ENCODE measurements around the gene NDUFA13.

The NDUFA13 gene

GRCh38 chr19:19547674-19548336, 31.8 kb downstream of the NDUFA13 start:
- no peak overlapping the region for H3K9ac ChIP-seq (ENCODE audit: low read length)
- no peak overlapping the region for H3K27ac ChIP-seq (ENCODE audit: low read depth, low read length)
- H3K4me1 ChIP-seq (ENCODE audit: insufficient read depth, low read length), result no peaks in the 10 kb centered on the region
- H3K4me3 ChIP-seq (ENCODE audit: low read depth in 1 of 2, low read length in 2 of 2), result no peak overlapping the region
- H3K9me3 ChIP-seq (ENCODE audit: low read length), result no peaks in the 10 kb centered on the region
- H3K36me3 ChIP-seq (ENCODE audit: insufficient read depth, low read length), result no peaks in the 10 kb centered on the region
- peaks cover 0 to 51% of the 10 kb centered on the region in 2 donors for H3K27me3 ChIP-seq (ENCODE audit: control insufficient read depth in 1 of 2, insufficient read depth in 2 of 2, low read length in 2 of 2)

- Histone ChIP-seq H3K9ac (ENCODE audit: low read length) (no peak overlapping the region), H3K27me3 (ENCODE audit: control insufficient read depth in 1 of 2, insufficient read depth in 2 of 2, low read length in 2 of 2) (peaks cover 0 to 40% of the 10 kb centered on the region in 2 donors), H3K4me1 (ENCODE audit: insufficient read depth, low read length) (no peaks in the 10 kb centered on the region), H3K4me3 (ENCODE audit: low read depth in 1 of 2, low read length in 2 of 2) (no peak overlapping the region), H3K27ac (ENCODE audit: low read depth, low read length) (no peak overlapping the region), H3K9me3 (ENCODE audit: low read length) (no peaks in the 10 kb centered on the region), H3K36me3 (ENCODE audit: insufficient read depth, low read length) (no peaks in the 10 kb centered on the region)
These were observed 33.1 kb downstream of the NDUFA13 start for GRCh38 chr19:19548915-19549759.

GRCh38 chr19:19549804-19550464, 33.9 kb downstream of the NDUFA13 start:
- Histone ChIP-seq H3K36me3 (ENCODE audit: insufficient read depth, low read length) (no peaks in the 10 kb centered on the region), H3K27me3 (ENCODE audit: control insufficient read depth in 1 of 2, insufficient read depth in 2 of 2, low read length in 2 of 2) (peaks cover 0 to 42% of the 10 kb centered on the region in 2 donors), H3K27ac (ENCODE audit: low read depth, low read length) (no peak overlapping the region), H3K9ac (ENCODE audit: low read length) (no peak overlapping the region), H3K4me3 (ENCODE audit: low read depth in 1 of 2, low read length in 2 of 2) (no peak overlapping the region), H3K9me3 (ENCODE audit: low read length) (no peaks in the 10 kb centered on the region), H3K4me1 (ENCODE audit: insufficient read depth, low read length) (no peaks in the 10 kb centered on the region)

GRCh38 chr19:19550485-19550929, 34.5 kb downstream of the NDUFA13 start:
- no peak overlapping the region for H3K9ac ChIP-seq (ENCODE audit: low read length)
- no peaks in the 10 kb centered on the region for H3K36me3 ChIP-seq (ENCODE audit: insufficient read depth, low read length)
- H3K4me1 ChIP-seq (ENCODE audit: insufficient read depth, low read length), result no peaks in the 10 kb centered on the region
- H3K4me3 ChIP-seq (ENCODE audit: low read depth in 1 of 2, low read length in 2 of 2), result no peak overlapping the region
- no peak overlapping the region for H3K27ac ChIP-seq (ENCODE audit: low read depth, low read length)
- peaks cover 0 to 42% of the 10 kb centered on the region in 2 donors for H3K27me3 ChIP-seq (ENCODE audit: control insufficient read depth in 1 of 2, insufficient read depth in 2 of 2, low read length in 2 of 2)
- H3K9me3 ChIP-seq (ENCODE audit: low read length), result no peaks in the 10 kb centered on the region

- Histone ChIP-seq H3K4me3 (ENCODE audit: low read depth in 1 of 2, low read length in 2 of 2) (no peak overlapping the region), H3K9ac (ENCODE audit: low read length) (no peak overlapping the region), H3K9me3 (ENCODE audit: low read length) (no peaks in the 10 kb centered on the region), H3K27ac (ENCODE audit: low read depth, low read length) (no peak overlapping the region), H3K36me3 (ENCODE audit: insufficient read depth, low read length) (no peaks in the 10 kb centered on the region), H3K4me1 (ENCODE audit: insufficient read depth, low read length) (no peaks in the 10 kb centered on the region), H3K27me3 (ENCODE audit: control insufficient read depth in 1 of 2, insufficient read depth in 2 of 2, low read length in 2 of 2) (peaks cover 0 to 42% of the 10 kb centered on the region in 2 donors)
These were observed 35.2 kb downstream of the NDUFA13 start for GRCh38 chr19:19550972-19551852.

GRCh38 chr19:19551853-19552192, 35.8 kb downstream of the NDUFA13 start:
- Histone ChIP-seq H3K27ac (ENCODE audit: low read depth, low read length) (no peak overlapping the region), H3K36me3 (ENCODE audit: insufficient read depth, low read length) (no peaks in the 10 kb centered on the region), H3K9me3 (ENCODE audit: low read length) (no peaks in the 10 kb centered on the region), H3K4me1 (ENCODE audit: insufficient read depth, low read length) (no peaks in the 10 kb centered on the region), H3K4me3 (ENCODE audit: low read depth in 1 of 2, low read length in 2 of 2) (no peak overlapping the region), H3K9ac (ENCODE audit: low read length) (no peak overlapping the region), H3K27me3 (ENCODE audit: control insufficient read depth in 1 of 2, insufficient read depth in 2 of 2, low read length in 2 of 2) (peaks cover 0 to 42% of the 10 kb centered on the region in 2 donors)

- Histone ChIP-seq H3K9me3 (ENCODE audit: low read length) (no peaks in the 10 kb centered on the region), H3K36me3 (ENCODE audit: insufficient read depth, low read length) (no peaks in the 10 kb centered on the region), H3K27ac (ENCODE audit: low read depth, low read length) (no peak overlapping the region), H3K9ac (ENCODE audit: low read length) (no peak overlapping the region), H3K4me1 (ENCODE audit: insufficient read depth, low read length) (no peaks in the 10 kb centered on the region), H3K4me3 (ENCODE audit: low read depth in 1 of 2, low read length in 2 of 2) (no peak overlapping the region), H3K27me3 (ENCODE audit: control insufficient read depth in 1 of 2, insufficient read depth in 2 of 2, low read length in 2 of 2) (peaks cover 0 to 35% of the 10 kb centered on the region in 2 donors)
These were observed 36.8 kb downstream of the NDUFA13 start for GRCh38 chr19:19552798-19553197.

GRCh38 chr19:19553670-19554069, 37.6 kb downstream of the NDUFA13 start:
- H3K4me3 ChIP-seq (ENCODE audit: low read depth in 1 of 2, low read length in 2 of 2), result no peak overlapping the region
- H3K27ac ChIP-seq (ENCODE audit: low read depth, low read length), result no peak overlapping the region
- no peak overlapping the region for H3K9ac ChIP-seq (ENCODE audit: low read length)
- peaks cover 0 to 28% of the 10 kb centered on the region in 2 donors for H3K27me3 ChIP-seq (ENCODE audit: control insufficient read depth in 1 of 2, insufficient read depth in 2 of 2, low read length in 2 of 2)
- no peaks in the 10 kb centered on the region for H3K36me3 ChIP-seq (ENCODE audit: insufficient read depth, low read length)
- H3K4me1 ChIP-seq (ENCODE audit: insufficient read depth, low read length), result no peaks in the 10 kb centered on the region
- H3K9me3 ChIP-seq (ENCODE audit: low read length), result no peaks in the 10 kb centered on the region

GRCh38 chr19:19554074-19555023, 38.3 kb downstream of the NDUFA13 start:
- Histone ChIP-seq H3K36me3 (ENCODE audit: insufficient read depth, low read length) (no peaks in the 10 kb centered on the region), H3K9me3 (ENCODE audit: low read length) (no peaks in the 10 kb centered on the region), H3K4me3 (ENCODE audit: low read depth in 1 of 2, low read length in 2 of 2) (no peak overlapping the region), H3K9ac (ENCODE audit: low read length) (no peak overlapping the region), H3K4me1 (ENCODE audit: insufficient read depth, low read length) (no peaks in the 10 kb centered on the region), H3K27ac (ENCODE audit: low read depth, low read length) (no peak overlapping the region), H3K27me3 (ENCODE audit: control insufficient read depth in 1 of 2, insufficient read depth in 2 of 2, low read length in 2 of 2) (peaks cover 0 to 23% of the 10 kb centered on the region in 2 donors)

- H3K27me3 ChIP-seq (ENCODE audit: control insufficient read depth in 1 of 2, insufficient read depth in 2 of 2, low read length in 2 of 2), result peaks cover 0 to 7% of the 10 kb centered on the region in 2 donors
- H3K9ac ChIP-seq (ENCODE audit: low read length), result no peak overlapping the region
- H3K9me3 ChIP-seq (ENCODE audit: low read length), result no peaks in the 10 kb centered on the region
- no peaks in the 10 kb centered on the region for H3K4me1 ChIP-seq (ENCODE audit: insufficient read depth, low read length)
- H3K4me3 ChIP-seq (ENCODE audit: low read depth in 1 of 2, low read length in 2 of 2), result no peak overlapping the region
- no peaks in the 10 kb centered on the region for H3K36me3 ChIP-seq (ENCODE audit: insufficient read depth, low read length)
- H3K27ac ChIP-seq (ENCODE audit: low read depth, low read length), result no peak overlapping the region
These were observed 42.0 kb downstream of the NDUFA13 start for GRCh38 chr19:19558055-19558454.

Data from muscle layer of colon (tissue), 2 donors.